ENCODE measurements around the gene PPP1R37. TPM values are rescaled to one million over a fixed set of nuclear protein-coding genes. Genes with fewer than 3 reads are reported as not detected.

PPP1R37 gene
- total and polyA plus RNA-seq, 2 of the 13 experiments (the other 11 are each of a cell fraction or from before 2014, with no cell fraction given), result 9.0 to 14.3 TPM

- FAIRE-seq, result no peak
- Histone ChIP-seq H2AFZ (ENCODE audit: low read length) (no peak overlapping the region), H3K4me1 (ENCODE audit: insufficient read depth, low read length) (peaks cover 68% of the 10 kb centered on the region), H3K79me2 (ENCODE audit: insufficient read depth, low read length) (peaks cover 53% of the 10 kb centered on the region), H3K36me3 (replicated peaks in 1 of 2; ENCODE audit: control insufficient read depth in 1 of 2, insufficient read depth in 2 of 2, low read length in 2 of 2) (peaks cover 9 to 37% of the 10 kb centered on the region in 2 experiments), H3K9ac (ENCODE audit: insufficient read depth, low read depth, low read length) (peak overlapping the region; percentile 61), H3K9me3 (ENCODE audit: low read length) (no peaks in the 10 kb centered on the region), H3K4me3 (replicated peaks in 1 of 3; ENCODE audit: insufficient read depth in 1 of 3, low read depth in 2 of 3, low read length in 3 of 3) (peak overlapping the region; percentile 24 to 64 (median 35); a peak in 5 of 6 replicates), H3K27ac (ENCODE audit: extremely low read length, insufficient read depth, low read length) (peak overlapping the region; percentile 83), H3K4me2 (ENCODE audit: low read depth, low read length) (peak overlapping the region; percentile 83), H3K27me3 (ENCODE audit: control insufficient read depth in 1 of 2, insufficient read depth in 2 of 2, low read length in 2 of 2) (no peaks in the 10 kb centered on the region), H4K20me1 (ENCODE audit: insufficient read depth, low read length) (peaks cover 18% of the 10 kb centered on the region; the same call in 1 of the 2 replicates)
- intact Hi-C loops (cut with micrococcal nuclease; ENCODE audit: unreplicated experiment) (no loop called here), in situ Hi-C loops (cut with HindIII; ENCODE audit: extremely low pct_ligation_motif_present, low pct_unique_long_range_greater_than_20kb) (no loop called here)
- peak; percentile 21 for DNase-seq (ENCODE audit: low spot score)
- ATAC-seq, result peak; percentile 54
- BruUV-seq (replicated peaks), result TSS peak; percentile 58
- WGBS (ENCODE audit: low lambda C conversion rate), result 26% methylated on average over 7 of the region's 7 CpGs
- CTCF ChIA-PET (ENCODE audit: low intra/inter-chr PET ratio, low total read pairs), result no interaction called here
- POLR2A ChIA-PET, result interaction anchor here (1.0 to 2.8 kb wide), 9 partner anchors 8 to 156 kb away, joined by 4 to 14 read pairs (median 4); partner anchors contain the start of genes BLOC1S3, CLASRP, CLPTM1 and TOMM40
- peak; percentile 44 for TF ChIP-seq ZNF687 (CRISPR knock-in tag; IDR thresholded peaks at IDR 0.05)
- TF ChIP-seq RARA (CRISPR knock-in tag; IDR thresholded peaks at IDR 0.05), result peak; percentile 23; the same call in 1 of the 2 replicates
- peak in 1 of 2 experiments; percentile 5; a peak in 1 of 4 replicates for TF ChIP-seq HMGXB4 (CRISPR knock-in tag; IDR thresholded peaks at IDR 0.05; ENCODE audit: borderline replicate concordance in 1 of 2, low read depth in 1 of 2)
- TF ChIP-seq ZBTB26 (CRISPR knock-in tag; IDR thresholded peaks at IDR 0.05; ENCODE audit: borderline replicate concordance), result no peak; the same call in 1 of the 2 replicates
- TF ChIP-seq POLR2G (IDR thresholded peaks at IDR 0.05; ENCODE audit: low read depth, low read length), result no peak
- TF ChIP-seq SRF (IDR thresholded peaks at IDR 0.05; ENCODE audit: low read depth, low read length), result peak; percentile 77
- TF ChIP-seq ZHX1 (CRISPR knock-in tag; IDR thresholded peaks at IDR 0.05; ENCODE audit: low read depth), result no peak
- TF ChIP-seq ZBTB39 (CRISPR knock-in tag; IDR thresholded peaks at IDR 0.05), result 0 out of 2 replicates have a peak, but pooled peaks have one; percentile 11
- TF ChIP-seq ZNF24 (IDR thresholded peaks at IDR 0.05), result peak; percentile 88; the same call in 1 of the 2 replicates
- TF ChIP-seq NFKB2 (CRISPR knock-in tag; IDR thresholded peaks at IDR 0.05; ENCODE audit: borderline replicate concordance), result 0 out of 2 replicates have a peak, but pooled peaks have one; percentile 10
Measured at GRCh38 chr19:45046355-45046754, 46.6 kb upstream of the PPP1R37 start.

All from HepG2 (cell line).